GM21717 (cell line): ENCODE measurements around the gene TCEAL6.
"Not testable (repeated sequence)": the region's sequence is repeated elsewhere in the genome, so short reads cannot be mapped to it uniquely, and the experiment has no call there.

Experiments
- ATAC-seq: cut with Tn5 transposase; IDR thresholded peaks from one replicate; pipeline ENCODE4 v1.9.1; 2021; ENCODE audit warnings: mild to moderate bottlenecking, moderate library complexity; ENCODE audit not compliant: unreplicated experiment

The TCEAL6 gene

DNA sequence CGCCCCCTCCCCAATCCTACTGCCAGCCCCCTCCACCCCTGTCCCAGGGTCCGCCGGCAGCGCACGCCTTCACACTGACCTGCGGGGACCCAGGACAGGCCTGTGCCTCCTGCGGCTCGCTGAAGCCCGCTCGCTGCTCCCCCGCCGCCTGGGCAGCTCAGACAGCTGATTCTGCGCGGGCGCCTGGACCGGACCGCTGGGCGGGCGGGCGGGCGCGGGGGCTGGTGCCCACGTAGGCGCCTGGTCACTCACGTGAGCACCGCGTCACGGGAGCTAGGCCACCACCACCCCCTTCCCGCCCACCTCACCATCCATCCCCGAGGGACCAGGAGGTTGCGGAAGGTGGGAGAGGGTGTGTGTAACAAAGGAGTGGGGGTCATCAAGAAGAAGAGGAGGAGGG, at the start of gene TCEAL6:
Gene TCEAL6, minus strand, starts transcription at position 208 of the 400 bp plus-strand sequence.
- ATAC-seq = not testable (repeated sequence)

DNA sequence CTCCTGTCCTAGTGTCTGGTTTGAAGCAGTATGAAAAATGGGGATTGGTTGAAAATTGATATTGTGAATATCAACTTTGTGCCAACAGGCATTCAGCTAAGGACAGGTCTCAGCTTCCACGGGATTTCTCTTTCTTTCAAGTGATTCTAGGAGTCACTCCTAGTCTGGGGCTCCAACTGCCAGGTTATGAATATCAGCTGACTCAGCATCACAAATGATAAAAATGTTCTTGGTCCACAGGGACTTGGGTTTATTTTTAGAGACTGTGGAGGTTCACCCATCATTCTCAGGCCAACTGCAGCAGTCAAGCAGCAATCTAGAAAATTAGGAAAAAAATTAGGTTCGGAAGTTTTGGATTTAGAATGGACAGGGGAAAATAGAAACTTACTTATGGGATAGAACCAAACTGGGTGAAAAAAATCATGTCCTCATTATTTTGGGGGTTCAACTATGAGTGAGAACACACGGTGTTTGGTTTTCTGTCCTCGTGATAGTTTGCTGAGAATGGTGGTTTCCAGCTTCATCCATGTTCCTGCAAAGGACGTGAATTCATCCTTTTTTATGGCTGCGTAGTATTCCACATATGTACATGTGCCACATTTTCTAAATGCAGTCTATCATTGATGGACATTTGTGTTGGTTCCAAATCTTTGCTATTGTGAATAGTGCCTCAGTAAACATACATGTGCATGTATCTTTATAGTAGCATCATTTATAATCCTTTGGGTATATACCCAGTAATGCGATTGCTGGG, 43.9 kb upstream of the TCEAL6 start:
- no peak for ATAC-seq

DNA sequence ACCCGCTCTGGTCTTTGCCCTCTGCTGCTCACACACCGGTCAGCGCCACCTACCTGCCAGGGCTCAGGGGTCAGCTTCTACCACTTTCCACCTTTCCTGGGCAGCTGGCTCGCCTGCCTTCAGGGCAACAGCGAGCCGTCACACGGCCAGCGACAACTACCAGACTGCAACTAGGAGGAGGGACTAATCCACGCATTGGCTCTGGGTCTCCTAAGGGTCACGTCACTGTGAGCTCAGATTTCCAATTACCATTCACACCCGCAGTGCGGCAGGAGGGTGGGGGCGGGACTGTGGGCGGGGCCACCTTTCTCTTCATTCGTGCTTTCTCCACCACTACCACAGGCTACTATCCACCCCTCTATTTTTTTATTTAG, 13.5 kb upstream of the TCEAL6 start, which contains the start of gene BEX5:
Gene BEX5, minus strand, starts transcription at position 172 of the 374 bp plus-strand sequence. CDS start 1,712 bp downstream, outside the sequence.
- ATAC-seq = no peak

DNA sequence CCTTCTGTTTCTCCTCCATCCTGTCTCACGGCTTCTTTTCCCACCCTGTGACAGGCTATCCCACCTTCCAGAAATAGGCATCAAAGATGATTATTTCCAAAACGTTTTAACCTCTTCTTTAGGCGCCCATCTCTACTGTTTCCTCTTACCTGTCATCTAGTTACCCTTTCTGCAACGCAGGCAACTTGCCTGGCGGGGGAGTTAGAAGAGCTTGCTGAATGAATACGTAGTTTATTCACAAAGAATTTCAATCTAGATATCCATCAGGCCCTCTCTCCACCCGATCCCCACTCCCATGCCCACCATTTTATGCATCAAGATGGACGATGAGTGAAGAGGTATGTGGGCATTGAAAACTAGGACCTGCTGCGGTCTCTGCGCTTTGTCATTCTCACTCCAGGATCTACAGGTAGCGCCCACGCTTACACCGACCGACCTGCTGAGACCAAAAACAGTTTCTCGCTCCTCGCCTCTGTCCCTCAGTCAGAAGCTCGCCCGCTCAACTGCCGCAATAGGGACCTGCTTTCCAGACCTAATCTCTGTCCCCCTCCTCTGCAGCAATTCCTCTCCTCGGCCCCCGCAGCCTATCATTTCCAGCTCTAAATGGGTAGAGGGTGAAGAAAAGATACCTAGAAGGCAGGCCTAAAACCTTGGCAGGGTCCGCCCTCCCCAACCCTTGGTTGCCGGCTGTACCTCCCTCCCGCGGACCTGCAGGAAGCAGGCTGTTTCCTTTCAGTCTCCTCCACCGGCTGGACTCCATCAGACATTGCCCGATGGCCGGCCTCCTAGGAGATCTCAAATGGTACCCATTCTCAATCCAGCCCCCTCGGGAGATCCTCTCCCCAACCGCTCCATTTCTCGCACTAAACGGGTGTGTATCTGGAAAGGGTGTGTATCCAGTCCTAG, 12.9 kb upstream of the TCEAL6 start:
- ATAC-seq = no peak

DNA sequence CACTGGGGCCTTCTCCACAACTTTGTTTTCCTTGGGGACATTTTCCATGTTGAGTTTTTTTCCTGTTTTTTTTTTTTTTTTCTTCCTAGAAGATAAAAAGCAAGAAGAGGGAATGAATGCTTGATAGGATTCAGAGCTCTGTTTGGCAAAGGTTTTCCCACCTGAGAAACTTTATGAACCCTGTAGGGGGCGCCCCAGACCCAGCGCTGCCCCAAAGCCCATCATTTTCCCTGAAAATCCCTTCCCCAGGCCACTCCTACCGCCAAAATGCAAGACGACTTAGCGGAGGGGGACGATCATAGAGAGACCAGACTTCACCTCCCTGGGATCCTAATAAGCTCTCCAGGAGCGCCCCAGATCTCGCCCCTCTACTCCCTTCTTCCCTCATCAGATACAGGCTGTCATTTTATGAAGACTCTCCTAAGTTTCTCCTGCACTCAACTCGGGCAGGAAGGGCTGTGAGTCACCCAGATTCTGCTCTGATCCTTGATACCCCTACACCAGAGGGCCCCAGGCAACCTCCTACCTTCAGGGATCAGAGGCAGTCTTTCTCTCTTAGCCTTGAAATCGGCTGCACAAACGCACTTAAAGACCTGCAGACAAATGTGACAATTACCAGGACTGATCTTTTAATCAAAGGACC, 12.1 kb upstream of the TCEAL6 start:
- no peak for ATAC-seq

DNA sequence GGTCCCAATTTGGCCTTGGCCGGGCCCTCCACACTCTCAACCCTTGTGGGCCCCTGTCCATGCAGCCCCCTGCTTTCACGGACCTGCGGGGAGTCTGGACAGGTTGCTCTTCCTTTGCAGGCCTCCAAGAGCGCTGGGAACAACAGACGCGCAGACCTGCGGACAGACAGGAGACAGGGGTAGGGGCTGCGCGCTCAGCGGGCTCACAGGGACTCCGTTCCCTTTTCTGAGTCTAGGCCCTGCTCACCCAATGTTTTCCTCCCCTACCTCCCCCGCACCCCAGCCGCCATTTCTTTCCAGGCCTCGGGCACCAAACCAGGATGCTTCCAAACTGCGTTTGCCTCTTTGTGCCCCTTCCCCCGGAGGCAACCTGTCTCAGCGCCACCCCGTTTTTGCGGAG, 650 bp downstream of the TCEAL6 start:
- ATAC-seq = not testable (repeated sequence)

DNA sequence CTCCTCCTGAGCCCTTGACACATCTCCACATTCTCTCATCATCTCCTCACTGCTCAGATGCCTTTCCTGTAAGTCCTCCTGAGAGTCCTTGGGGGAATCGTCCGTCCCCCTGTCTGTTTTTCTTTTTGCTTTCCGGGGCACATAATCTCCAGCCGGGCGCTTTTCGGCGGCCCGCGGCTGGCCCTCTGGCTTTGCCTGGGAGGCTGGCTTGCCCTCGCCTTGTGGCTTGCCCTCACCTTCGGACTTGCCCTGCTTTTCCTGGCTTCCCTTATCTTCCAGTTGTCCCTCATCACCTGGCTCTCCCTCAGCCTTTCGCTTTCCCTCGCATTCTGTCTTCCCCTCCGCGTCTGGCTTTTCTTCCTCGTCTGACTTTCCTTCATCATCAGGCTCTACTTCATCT, 1.4 kb downstream of the TCEAL6 start:
- ATAC-seq = not testable (repeated sequence)

DNA sequence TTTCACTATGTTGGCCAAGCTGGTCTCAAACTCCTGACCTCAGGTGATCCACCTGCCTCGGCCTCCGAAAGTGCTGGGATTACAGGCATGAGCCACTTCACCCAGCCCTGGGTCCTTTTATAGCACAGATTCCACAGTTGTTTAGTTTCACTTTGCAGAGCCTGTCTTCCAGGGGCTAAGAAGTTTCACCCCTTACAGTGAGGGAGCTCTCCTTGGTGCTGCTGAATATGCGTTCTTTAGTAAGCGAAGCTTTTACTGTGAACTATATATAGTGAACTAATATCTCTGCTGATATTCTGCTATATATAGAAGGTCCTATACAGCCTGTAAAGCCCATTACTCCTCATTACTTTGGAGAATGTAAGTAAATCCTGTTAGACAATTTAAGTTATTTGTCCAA, 4.2 kb downstream of the TCEAL6 start:
- no peak for ATAC-seq

DNA sequence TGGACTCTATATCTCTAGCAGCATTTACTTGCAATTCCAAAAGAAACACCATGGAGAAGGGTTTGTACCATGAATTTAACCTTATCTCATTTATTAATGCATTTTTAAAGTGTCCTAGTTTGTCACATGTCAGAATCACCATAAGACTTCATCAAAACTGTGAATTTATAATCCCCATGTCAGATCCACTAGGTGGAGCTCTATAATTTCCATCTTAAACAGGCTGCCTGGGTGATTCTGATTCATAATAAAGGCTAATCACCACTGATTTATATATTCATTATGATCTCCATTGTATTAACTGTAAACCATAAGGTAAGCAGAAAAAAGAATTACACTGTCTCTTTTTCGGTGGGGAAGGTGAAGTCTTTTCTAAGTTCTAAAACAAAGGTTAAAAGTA, 12.8 kb downstream of the TCEAL6 start:
- ATAC-seq = no peak

DNA sequence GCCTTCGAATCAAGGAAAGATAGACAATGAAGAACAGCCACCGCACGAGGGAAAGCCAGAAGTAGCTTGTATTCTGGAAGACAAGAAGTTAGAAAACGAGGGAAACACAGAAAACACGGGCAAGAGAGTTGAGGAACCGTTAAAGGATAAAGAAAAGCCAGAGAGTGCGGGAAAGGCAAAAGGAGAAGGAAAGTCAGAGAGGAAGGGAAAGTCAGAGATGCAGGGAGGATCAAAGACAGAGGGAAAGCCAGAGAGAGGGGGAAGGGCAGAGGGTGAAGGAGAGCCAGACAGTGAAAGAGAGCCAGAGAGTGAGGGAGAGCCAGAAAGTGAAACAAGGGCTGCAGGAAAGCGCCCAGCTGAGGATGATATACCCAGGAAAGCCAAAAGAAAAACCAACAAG, 15.4 kb downstream of the TCEAL6 start:
- ATAC-seq = no peak

DNA sequence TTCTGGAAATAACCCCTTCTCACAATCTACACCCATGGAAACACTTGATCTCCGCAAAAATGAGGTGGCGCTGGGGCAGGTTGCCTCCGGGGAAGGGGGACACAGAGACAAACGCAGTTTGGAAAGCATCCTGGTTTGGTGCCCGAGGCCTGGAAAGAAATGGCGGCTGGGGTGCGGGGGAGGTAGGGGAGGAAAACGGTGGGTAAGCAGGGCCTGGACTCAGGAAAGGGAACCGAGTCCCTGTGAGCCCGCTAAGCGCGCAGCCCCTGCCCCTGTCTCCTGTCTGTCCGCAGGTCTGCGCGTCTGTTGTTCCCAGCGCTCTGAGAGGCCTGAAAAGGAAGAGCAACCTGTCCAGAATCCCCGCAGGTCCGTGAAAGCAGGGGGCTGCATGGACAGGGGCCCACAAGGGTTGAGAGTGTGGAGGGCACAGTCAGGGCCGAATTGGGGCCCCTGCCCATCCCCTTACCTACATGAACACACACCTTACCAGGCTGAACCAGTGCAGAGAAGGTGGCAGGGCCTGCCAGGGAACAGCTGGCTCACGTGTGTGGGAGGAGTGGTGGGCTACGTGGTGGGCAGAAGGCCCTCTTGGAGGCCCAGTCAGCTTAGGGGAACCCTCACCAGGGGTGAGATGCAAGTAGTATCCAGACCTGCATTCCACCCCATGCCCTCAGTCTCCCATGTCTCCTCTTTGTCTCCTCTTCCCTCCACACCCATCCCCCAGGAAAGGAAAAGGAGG, 16.0 kb downstream of the TCEAL6 start:
- ATAC-seq = not testable (repeated sequence)

DNA sequence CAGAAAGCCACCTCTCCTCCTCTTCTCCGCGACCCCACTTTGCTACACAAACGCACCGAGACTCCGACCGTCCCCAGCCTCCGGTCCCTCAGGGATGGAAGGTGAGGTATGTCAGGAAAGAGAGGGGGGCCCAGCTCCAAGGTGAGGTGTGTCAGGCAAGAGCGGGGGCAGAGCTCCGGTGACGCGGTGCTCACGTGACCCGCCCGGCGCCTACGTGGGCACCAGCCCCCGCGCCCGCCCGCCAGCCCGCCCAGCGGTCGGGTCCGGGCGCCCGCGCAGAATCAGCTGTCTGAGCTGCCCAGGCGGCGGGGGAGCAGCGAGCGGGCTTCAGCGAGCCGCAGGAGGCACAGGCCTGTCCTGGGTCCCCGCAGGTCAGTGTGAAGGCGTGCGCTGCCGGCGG, 16.8 kb downstream of the TCEAL6 start, which contains the start of gene TCEAL2:
Gene TCEAL2, plus strand, starts transcription at position 244 of the 400 bp plus-strand sequence. CDS start 1,152 bp downstream, outside the sequence.
- not testable (repeated sequence) for ATAC-seq

DNA sequence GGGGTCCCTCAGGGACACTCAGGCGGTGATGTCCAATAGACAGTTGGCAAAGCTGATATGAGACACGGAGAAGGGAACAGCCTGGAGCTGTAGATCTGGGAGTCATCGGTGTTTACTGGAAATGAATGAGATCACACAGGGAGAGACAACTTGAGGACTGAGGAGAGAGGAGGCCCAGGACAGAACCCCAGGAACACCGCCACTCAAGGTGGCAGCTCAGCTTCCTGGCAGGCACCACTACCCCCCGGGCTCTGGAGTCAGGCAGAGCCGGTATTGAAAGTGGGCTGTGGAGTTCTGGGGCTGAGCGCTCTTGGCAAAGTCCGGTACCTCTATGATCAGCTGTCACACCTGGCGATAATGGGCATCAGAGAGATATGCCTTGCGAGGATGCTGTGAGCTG, 17.3 kb downstream of the TCEAL6 start:
- ATAC-seq = not testable (repeated sequence)

DNA sequence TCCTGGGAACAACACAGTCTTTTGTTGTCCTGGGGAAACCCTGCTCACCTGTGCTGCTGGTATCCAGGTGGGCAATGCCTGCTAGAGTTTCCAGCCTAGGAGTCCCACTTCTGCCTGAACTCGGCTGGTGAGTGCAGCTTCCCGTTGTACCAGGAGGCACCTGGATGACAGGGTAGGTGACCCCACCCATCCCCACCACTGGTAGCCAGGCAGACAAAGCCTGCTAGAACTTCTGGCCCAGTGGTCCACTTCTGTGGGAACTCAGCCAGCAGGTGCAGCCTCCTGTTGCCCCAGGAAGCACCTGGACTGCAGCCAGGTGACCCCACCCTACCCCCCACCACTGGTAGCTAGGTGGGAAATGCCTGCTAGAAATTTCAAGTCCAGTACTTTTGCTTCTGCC, 26.5 kb downstream of the TCEAL6 start:
- no peak for ATAC-seq

DNA sequence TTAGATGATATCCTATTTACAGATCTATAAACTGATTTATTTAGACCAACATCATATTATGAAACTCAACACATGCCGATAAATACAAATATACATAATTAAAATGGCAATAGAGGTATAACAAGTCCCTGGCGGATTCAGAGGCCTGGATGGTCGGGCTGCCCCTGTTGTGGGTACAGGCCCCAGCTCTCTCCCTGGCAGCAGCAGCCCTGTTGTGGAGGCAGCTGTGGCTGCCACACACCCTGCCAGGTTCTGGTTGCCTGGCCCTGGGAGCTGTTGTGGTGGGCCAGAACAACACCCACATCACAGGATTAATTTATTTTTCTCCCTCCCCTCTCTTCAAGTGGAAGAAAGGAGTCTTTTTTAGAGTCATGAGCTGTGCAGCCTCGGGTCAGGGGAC, 28.9 kb downstream of the TCEAL6 start:
- no peak for ATAC-seq
